ENCODE data around the gene NLRP14.
A peak's percentile ranks its signal among the peaks of the same experiment; 100 is the strongest.

The NLRP14 gene

GRCh38 chr11:7060868-7061267, 40.6 kb downstream of the NLRP14 start:
- no peak for DNase-seq

GRCh38 chr11:7062534-7062933, 42.3 kb downstream of the NLRP14 start:
- no peak for DNase-seq

DNA sequence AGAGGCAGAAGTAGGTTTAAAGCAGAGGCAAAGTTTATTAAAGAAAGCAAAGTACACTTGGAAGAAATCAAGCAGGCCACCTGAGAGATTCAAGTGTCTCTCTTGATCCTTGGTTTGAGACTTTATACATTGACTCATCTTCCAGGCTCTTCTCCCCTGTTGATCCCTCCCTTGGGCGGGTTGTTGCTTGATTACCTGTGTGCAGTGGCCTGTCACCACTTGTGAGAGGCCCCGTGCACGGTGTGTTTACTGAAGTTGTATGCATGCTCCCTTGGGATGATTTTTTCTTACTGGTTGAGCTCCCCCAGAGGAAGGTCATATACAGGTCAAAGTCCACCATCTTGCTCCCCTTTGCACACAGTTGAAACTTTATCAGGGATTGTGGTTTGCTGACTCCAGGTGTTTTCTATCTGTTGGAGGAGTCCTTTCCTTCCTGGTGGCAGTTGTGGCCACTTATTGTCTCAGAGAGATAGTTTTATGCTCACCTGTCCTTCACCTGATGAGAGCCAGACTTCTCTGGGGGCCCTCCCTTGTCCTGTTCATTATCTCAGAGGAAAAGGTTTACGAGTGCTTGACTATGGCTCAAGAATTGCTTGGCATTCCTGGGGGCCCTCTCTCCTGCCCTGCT, 52.2 kb downstream of the NLRP14 start:
- peak; percentile 38 to 57 for DNase-seq

DNA sequence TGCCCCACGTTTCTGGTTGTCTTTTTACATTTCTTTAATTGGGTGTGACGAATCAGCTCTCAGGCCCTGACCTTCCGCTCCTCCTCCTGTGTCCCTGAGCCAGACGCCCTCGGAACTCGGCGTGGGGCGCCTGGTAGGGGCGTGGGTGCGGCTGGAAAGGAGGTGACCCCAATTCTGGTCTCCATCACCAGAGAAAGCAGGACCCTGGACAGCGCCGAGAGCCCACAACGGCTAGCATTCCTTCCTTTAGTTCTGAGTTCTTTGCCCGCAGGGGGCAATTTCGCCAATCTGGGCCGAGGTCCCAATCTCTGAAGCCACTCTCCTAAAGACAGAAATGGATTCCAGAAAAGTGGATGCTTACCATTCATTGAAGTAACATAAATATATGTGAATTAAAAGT, 56.8 kb downstream of the NLRP14 start:
- no peak for DNase-seq

- DNase-seq: no peak
These were observed 59.4 kb downstream of the NLRP14 start for GRCh38 chr11:7079545-7080135.

GRCh38 chr11:7080900-7081299, 60.6 kb downstream of the NLRP14 start:
- no peak for DNase-seq

DNA sequence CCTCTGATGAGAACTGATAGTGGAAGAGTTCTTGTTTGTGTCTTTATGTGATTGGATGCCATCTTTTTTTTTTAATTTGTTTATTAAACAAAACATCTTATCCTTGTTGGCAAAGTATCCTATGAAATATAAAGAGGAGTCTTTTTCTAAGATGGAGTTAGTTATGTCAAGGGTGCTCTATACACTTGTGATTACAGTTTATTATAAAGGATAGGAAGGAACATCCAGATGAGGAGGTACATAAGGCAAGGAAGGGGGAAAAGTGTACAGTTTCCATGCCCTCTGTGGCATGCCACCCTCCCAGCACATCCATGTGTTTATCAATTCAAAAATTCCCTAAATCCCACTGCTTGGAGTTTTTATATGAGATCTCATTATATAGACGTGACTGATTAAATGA, 61.2 kb downstream of the NLRP14 start:
- no peak for DNase-seq

DNA sequence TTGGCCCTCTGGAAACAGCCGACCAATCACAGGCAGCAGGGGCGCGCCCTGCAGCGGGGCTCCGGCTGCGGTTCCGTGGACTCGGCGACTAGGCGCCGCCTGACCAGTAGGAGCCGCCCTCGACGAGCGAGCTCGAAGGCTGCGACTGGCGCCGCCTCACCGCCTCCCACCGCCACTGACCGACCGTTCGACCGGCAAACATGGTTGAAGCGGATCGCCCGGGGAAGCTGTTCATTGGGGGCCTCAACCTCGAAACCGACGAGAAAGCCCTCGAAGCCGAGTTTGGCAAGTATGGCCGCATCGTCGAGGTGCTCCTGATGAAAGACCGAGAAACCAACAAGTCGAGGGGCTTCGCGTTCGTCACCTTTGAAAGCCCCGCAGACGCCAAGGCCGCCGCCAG, 68.6 kb downstream of the NLRP14 start, which contains the start of gene RBMXL2:
TSS of gene RBMXL2 (plus strand) at position 78 of the 400 bp plus-strand sequence. CDS start at position 201, 123 bp downstream.
- DNase-seq: no peak

DNA sequence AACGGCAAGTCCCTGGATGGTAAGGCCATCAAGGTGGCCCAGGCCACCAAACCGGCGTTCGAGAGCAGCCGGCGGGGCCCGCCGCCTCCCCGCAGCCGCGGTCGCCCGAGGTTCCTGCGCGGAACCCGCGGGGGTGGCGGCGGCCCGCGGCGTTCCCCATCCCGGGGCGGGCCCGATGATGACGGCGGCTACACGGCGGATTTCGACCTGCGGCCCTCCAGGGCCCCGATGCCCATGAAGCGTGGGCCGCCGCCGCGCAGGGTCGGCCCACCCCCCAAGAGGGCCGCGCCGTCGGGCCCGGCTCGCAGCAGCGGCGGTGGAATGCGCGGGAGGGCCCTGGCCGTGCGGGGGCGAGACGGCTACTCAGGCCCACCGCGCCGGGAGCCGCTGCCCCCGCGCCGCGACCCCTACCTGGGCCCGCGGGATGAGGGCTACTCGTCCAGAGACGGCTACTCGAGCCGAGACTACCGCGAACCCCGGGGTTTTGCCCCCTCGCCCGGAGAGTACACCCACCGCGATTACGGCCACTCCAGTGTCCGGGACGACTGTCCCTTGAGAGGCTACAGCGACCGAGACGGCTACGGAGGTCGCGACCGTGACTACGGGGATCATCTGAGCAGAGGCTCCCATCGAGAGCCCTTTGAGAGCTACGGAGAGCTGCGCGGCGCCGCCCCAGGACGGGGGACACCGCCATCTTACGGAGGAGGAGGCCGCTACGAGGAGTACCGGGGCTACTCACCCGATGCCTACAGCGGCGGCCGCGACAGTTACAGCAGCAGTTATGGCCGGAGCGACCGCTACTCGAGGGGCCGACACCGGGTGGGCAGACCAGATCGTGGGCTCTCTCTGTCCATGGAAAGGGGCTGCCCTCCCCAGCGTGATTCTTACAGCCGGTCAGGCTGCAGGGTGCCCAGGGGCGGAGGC, 69.3 kb downstream of the NLRP14 start:
- no peak for DNase-seq

- DNase-seq: peak in 1 of 2 experiments; percentile 5
These were observed 78.1 kb downstream of the NLRP14 start for GRCh38 chr11:7098235-7098832.

DNA sequence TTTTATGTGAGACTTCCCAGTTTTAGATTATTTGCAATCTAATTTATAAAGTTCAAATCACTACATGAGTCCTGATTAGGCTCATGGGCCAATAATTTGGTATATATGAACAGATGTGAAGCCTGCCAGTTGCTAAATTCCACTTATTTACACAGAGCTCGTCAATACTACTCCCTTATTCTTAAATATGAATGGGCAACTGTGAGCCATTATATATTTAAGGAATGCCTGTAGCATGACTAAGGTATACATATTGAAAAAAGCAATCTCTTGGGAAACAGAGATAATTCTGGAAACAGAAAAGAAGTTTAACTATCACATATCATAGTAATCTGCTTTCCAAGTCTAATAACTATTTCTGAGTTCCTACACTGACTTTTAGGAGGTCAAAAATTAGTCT, 95.5 kb downstream of the NLRP14 start:
- no peak for DNase-seq

- DNase-seq: no peak
These were observed 96.1 kb downstream of the NLRP14 start for GRCh38 chr11:7116370-7116769.
